Endothelial cell of umbilical vein (primary cell): Measurements from ENCODE around the gene ACTL7A. TPM values are rescaled to one million over a fixed set of nuclear protein-coding genes. Genes with fewer than 3 reads are reported as not detected.

Experiments
- BruUV-seq: library from RNA; stranded (reverse); fragments of 400-500 nt; replicated peaks from 2 replicates; lab custom pipeline; 2021; lab: Mats Ljungman, UMichigan
- CTCF ChIA-PET: fragments of 300-600, 350-600 bp; sonication (Branson Sonifier 250); formaldehyde crosslinking; loops from one replicate; lab custom pipeline; 2021; ENCODE audit warnings: antibody characterized with exemption, inconsistent platforms; lab: Charles Lee
- POLR2A ChIA-PET: fragments of 300-600, 350-600 bp; sonication (Branson Sonifier 250); formaldehyde crosslinking; loops from one replicate; lab custom pipeline; 2021; ENCODE audit warnings: antibody characterized with exemption, inconsistent platforms; lab: Charles Lee
- DNase-seq: peaks from one replicate; pipeline ENCODE4 v3.0.0-alpha.2; 2011; ENCODE audit warnings: low read depth, low spot score
- FAIRE-seq: peaks from 2 replicates; lab custom pipeline; 2011; peaks lifted over from hg19 to GRCh38; lab: Jason Lieb, UNC
- H2AFZ ChIP-seq: 2 replicates; pipeline ENCODE4 v1.6.0; 2012; ENCODE audit warnings: low read depth, low read length, control low read depth, inconsistent platforms
- H3K27ac ChIP-seq: 2 replicates; pipeline ENCODE4 v1.5.1; 2011; ENCODE audit warnings: low read depth, mild to moderate bottlenecking, control low read depth, low read length, moderate library complexity; ENCODE audit not compliant: insufficient read depth
- H3K27me3 ChIP-seq, 2 experiments: 2 replicates each; pipeline versions ENCODE4 v1.6.0 to v1.6.1; 2011; ENCODE audit warnings: low read length in 2 of 2, mixed read lengths in 1 of 2; ENCODE audit not compliant: control insufficient read depth in 2 of 2, insufficient read depth in 2 of 2
- H3K36me3 ChIP-seq, 2 experiments: 2 replicates in 1 of 2; 3 replicates in 1 of 2; pipeline ENCODE4 v1.5.1; 2011; ENCODE audit warnings: low read length in 2 of 2, mild to moderate bottlenecking in 1 of 2, moderate library complexity in 1 of 2; ENCODE audit not compliant: control insufficient read depth in 2 of 2, insufficient read depth in 2 of 2; ENCODE audit errors: extremely low read depth in 1 of 2
- H3K4me1 ChIP-seq: 3 replicates; pipeline ENCODE4 v1.5.1; 2011; ENCODE audit warnings: mild to moderate bottlenecking, low read length; ENCODE audit not compliant: control insufficient read depth, insufficient read depth; ENCODE audit errors: extremely low read depth
- H3K4me2 ChIP-seq: 2 replicates; pipeline ENCODE4 v1.6.1; 2011; ENCODE audit warnings: low read length, control low read depth, mixed read lengths; ENCODE audit not compliant: insufficient read depth
- H3K4me3 ChIP-seq, 3 experiments: fragments of 200-600 bp in 1 of 3; sonication (generic), shearing (Covaris generic) in 1 of 3; replicated peaks in 1 of 3; 2 replicates each; pipeline ENCODE4 v1.5.1; 2011 to 2016; ENCODE audit warnings: control low read depth in 3 of 3, low read length in 3 of 3, mild to moderate bottlenecking in 2 of 3, inconsistent platforms in 1 of 3, low read depth in 1 of 3, moderate library complexity in 1 of 3; ENCODE audit not compliant: insufficient read depth in 1 of 3
- H3K79me2 ChIP-seq: 2 replicates; pipeline ENCODE4 v1.6.0; 2012; ENCODE audit warnings: low read length, inconsistent platforms; ENCODE audit not compliant: control insufficient read depth, insufficient read depth
- H3K9ac ChIP-seq: replicated peaks from 2 replicates; pipeline ENCODE3; 2011; ENCODE audit warnings: low read length, control low read depth; ENCODE audit not compliant: insufficient read depth; ENCODE audit errors: extremely low read depth
- H3K9me1 ChIP-seq: replicated peaks from 3 replicates; pipeline ENCODE4 v1.6.0; 2011; ENCODE audit warnings: mild to moderate bottlenecking, low read length; ENCODE audit not compliant: control insufficient read depth, insufficient read depth; ENCODE audit errors: extremely low read depth
- H3K9me3 ChIP-seq: replicated peaks from 2 replicates; pipeline ENCODE4 v1.5.1; 2012; ENCODE audit warnings: low read length, inconsistent platforms; ENCODE audit not compliant: control insufficient read depth, insufficient read depth
- H4K20me1 ChIP-seq: replicated peaks from 2 replicates; pipeline ENCODE3; 2011; ENCODE audit warnings: mild to moderate bottlenecking, low read length; ENCODE audit not compliant: control insufficient read depth, insufficient read depth; ENCODE audit errors: extremely low read depth
- CTCF ChIP-seq, 2 donors: IDR thresholded peaks; 1 replicate in 1 of 2; 2 replicates in 1 of 2; pipeline ENCODE4 v1.5.1; 2011; ENCODE audit warnings: low read length in 2 of 2, mild to moderate bottlenecking in 2 of 2, moderate library complexity in 2 of 2, control low read depth in 1 of 2, inconsistent platforms in 1 of 2, low read depth in 1 of 2; ENCODE audit not compliant: insufficient read depth in 1 of 2; ENCODE audit errors: extremely low read depth in 1 of 2
- FOS ChIP-seq: IDR thresholded peaks from 2 replicates; pipeline ENCODE4 v1.6.1; 2011; ENCODE audit warnings: mild to moderate bottlenecking, low read length, moderate library complexity, borderline replicate concordance; ENCODE audit not compliant: insufficient read depth
- JUN ChIP-seq: IDR thresholded peaks from 2 replicates; pipeline ENCODE4 v1.6.1; 2011; ENCODE audit warnings: borderline replicate concordance, low read depth; ENCODE audit not compliant: insufficient read length, insufficient read depth
- MYC ChIP-seq: IDR thresholded peaks from one replicate; pipeline ENCODE4 v1.6.1; 2011; ENCODE audit warnings: mild to moderate bottlenecking, low read depth, low read length
- POLR2A ChIP-seq: IDR thresholded peaks from 2 replicates; pipeline ENCODE4 v1.6.1; 2012; ENCODE audit warnings: low read depth, mild to moderate bottlenecking, control low read depth, low read length
- dilution Hi-C: fragments of 300-500 bp; cut with MboI; formaldehyde crosslinking; loops from one replicate; pipeline ENCODE4 v1.15.0; 2019; ENCODE audit warnings: low sequenced_read_pairs; ENCODE audit not compliant: extremely low pct_ligation_motif_present
- intact Hi-C: fragments of 100-400 bp; cut with micrococcal nuclease; formaldehyde crosslinking; loops from one replicate; pipeline ENCODE4 v1.10.0; 2022
- polyA plus RNA-seq, 4 experiments: library from polyadenylated mRNA; depleted of rRNA in 3 of 4; stranded (reverse) in 3 of 4; unstranded in 1 of 4; fragments of >200 nt; gene quantifications; 2 replicates each; pipeline versions ENCODE4 v1.2.1 to v1.2.3, GENCODE V29; 2011 to 2012; ENCODE audit warnings: missing spikeins in 1 of 4
- total RNA-seq: library from RNA; stranded (reverse); gene quantifications from 2 replicates; pipeline ENCODE4 v1.2.3, GENCODE V29; 2021

ACTL7A gene
- total and polyA plus RNA-seq, 2 donors (not counting 3 experiments of a cell fraction or from before 2014, with no cell fraction given), result not detected

- ChIA-PET CTCF (interaction anchor here (1.4 to 1.8 kb wide), 3 partner anchors 9 to 430 kb away, joined by 3 to 11 read pairs (median 6); no protein-coding TSS in a partner anchor), POLR2A (no interaction called here)
- H3K27me3 ChIP-seq, result no peaks in the 10 kb centered on the region
- FAIRE-seq (no peak), DNase-seq (peak; percentile 32)
- H3K4me3 ChIP-seq, result no peak overlapping the region
- no peak overlapping the region for H2AFZ ChIP-seq
- dilution Hi-C loops, result no loop called here
- BruUV-seq, result no TSS peak
- no peaks in the 10 kb centered on the region for H3K79me2 ChIP-seq
- H3K36me3 ChIP-seq, result peaks cover 12 to 18% of the 10 kb centered on the region in 2 experiments
- intact Hi-C loops, result loop anchor here (2.0 kb wide), 2 partner anchors 65 to 431 kb away; partner anchors contain the start of gene EPB41L4B
- TF ChIP-seq POLR2A (no peak), CTCF (IDR thresholded peaks at IDR 0.05; ENCODE audit: extremely low read depth in 1 of 2, insufficient read depth in 1 of 2, low read depth in 1 of 2, low read length in 2 of 2) (peak in 1 of 2 donors; percentile 21)
- peaks cover 3% of the 10 kb centered on the region for H3K4me1 ChIP-seq
- H3K9ac ChIP-seq, result no peak overlapping the region
- no peak overlapping the region for H3K4me2 ChIP-seq
- no peaks in the 10 kb centered on the region for H3K9me1 ChIP-seq
- no peak overlapping the region for H3K27ac ChIP-seq
- H3K9me3 ChIP-seq, result no peaks in the 10 kb centered on the region
- H4K20me1 ChIP-seq, result no peaks in the 10 kb centered on the region
Observed at GRCh38 chr9:108889649-108890067, 27.6 kb downstream of the ACTL7A start.

DNA sequence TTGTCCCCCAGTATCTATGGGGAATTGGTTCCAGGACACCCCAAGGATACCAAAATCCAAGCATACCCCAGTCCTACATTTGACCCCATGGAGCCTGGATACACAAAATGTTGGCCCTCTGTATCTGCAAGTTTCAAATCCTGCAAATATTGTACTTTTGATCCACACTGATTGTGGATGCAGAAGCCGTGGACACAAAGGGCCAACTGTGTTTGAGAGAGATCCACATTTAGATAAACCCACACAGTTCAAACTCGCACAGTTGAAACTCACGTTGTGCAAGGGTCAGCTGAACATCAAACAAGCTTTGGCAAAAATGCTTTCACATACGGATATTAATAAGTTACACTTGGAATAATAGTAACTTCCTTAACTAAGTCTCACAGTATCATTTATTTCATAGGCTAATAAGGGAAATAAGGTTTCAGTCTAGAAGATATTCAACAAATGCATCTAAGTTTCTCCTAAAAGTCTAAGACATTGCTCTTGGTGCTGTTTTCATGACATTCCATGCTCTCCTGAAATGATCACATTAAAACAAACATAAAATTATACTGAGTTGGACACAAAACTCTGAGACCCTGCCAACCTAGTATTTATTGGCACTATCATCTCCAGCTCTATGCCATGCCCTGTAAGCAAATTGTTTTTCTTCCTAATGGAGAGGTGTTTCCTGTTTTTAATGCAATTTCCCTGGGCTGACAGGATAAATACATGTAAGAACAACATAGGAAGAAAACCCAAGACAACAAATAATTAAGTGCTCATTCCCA is 32.3 kb downstream of the ACTL7A start:
- Histone ChIP-seq H3K9me1 (no peaks in the 10 kb centered on the region), H2AFZ (no peak overlapping the region), H3K4me1 (no peaks in the 10 kb centered on the region), H3K79me2 (no peaks in the 10 kb centered on the region), H3K27me3 (no peaks in the 10 kb centered on the region), H3K36me3 (peaks cover 18 to 23% of the 10 kb centered on the region in 2 experiments), H3K4me2 (no peak overlapping the region), H3K9me3 (no peaks in the 10 kb centered on the region), H3K9ac (no peak overlapping the region), H3K4me3 (no peak overlapping the region), H4K20me1 (no peaks in the 10 kb centered on the region), H3K27ac (no peak overlapping the region)
- intact Hi-C loops (no loop called here), dilution Hi-C loops (no loop called here)
- no peak for FAIRE-seq
- ChIA-PET CTCF (interaction anchor here (1.0 kb wide), 1 partner anchor 60 kb away, joined by 3 read pairs; no protein-coding TSS in a partner anchor), POLR2A (no interaction called here)
- no peak for TF ChIP-seq FOS
- TF ChIP-seq JUN, result no peak
- TF ChIP-seq MYC, result no peak
- BruUV-seq, result no TSS peak
- peak; percentile 9 for DNase-seq
